ENCODE measurements around the gene TBC1D30. TPM values are rescaled to one million over a fixed set of nuclear protein-coding genes. Genes with fewer than 3 reads are reported as not detected.

TBC1D30 gene
- total RNA-seq, 1 donor from 2014 or later, result 3.7 TPM

GRCh38 chr12:64877363-64878004 lies 53.0 kb downstream of the TBC1D30 start:
- no peak for DNase-seq (ENCODE audit: low read depth)
- Histone ChIP-seq H3K27me3 (ENCODE audit: control insufficient read depth, insufficient read depth, low read length) (peaks cover 2% of the 10 kb centered on the region), H3K4me3 (ENCODE audit: low read depth, low read length) (no peak overlapping the region), H3K36me3 (ENCODE audit: control insufficient read depth, insufficient read depth, low read length) (no peaks in the 10 kb centered on the region)
- no peak for TF ChIP-seq CTCF (IDR thresholded peaks at IDR 0.05; ENCODE audit: insufficient read depth, low read length, poor library complexity, severe bottlenecking)

GRCh38 chr12:64882687-64883086 lies 58.2 kb downstream of the TBC1D30 start:
- Histone ChIP-seq H3K36me3 (ENCODE audit: control insufficient read depth, insufficient read depth, low read length) (no peaks in the 10 kb centered on the region), H3K4me3 (ENCODE audit: low read depth, low read length) (no peak overlapping the region), H3K27me3 (ENCODE audit: control insufficient read depth, insufficient read depth, low read length) (no peaks in the 10 kb centered on the region)
- no peak for TF ChIP-seq CTCF (IDR thresholded peaks at IDR 0.05; ENCODE audit: insufficient read depth, low read length, poor library complexity, severe bottlenecking)
- DNase-seq (ENCODE audit: low read depth), result no peak

DNA sequence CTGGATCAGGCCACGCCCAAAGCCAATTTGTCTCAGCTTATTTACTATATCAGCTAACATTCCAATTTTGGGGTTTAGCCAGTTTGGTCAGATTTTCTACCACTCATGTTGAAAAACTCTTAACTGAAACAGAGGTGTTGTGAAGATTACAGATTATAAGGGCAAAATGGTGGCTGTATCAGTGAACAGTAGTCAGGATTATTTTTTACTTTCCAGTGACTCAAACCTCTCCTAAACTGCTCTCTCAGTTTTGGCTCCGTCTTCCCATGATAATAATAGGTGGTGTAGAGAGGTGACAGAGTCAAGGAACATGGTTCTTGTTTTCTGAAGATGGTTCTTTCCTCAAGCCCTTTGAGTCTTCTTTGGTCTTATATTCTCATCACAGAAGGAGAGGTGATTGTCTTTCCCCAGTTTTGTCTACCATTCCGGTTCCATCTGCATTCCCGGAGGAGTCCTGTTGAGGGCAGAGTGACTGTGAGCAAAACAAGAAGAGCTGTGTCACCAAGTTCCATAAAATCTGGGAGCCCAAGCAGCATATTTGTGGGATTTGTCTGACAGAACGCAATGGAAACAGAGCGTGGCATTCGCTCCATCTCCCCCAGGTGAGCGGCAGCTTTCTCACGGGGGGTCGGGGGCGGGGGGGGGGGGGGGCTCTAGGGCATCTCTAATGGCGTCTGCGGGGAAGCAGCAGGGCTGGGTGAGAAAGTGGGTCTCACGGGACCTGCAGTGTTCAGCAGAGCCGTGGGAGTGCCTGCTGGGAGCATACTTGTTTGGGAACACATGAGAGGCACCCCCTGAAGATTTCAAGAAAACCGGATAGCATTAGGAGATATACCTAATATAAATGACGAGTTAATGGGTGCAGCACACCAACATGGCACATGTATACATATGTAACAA lies 59.1 kb downstream of the TBC1D30 start:
- DNase-seq (ENCODE audit: low read depth), result no peak

DNA sequence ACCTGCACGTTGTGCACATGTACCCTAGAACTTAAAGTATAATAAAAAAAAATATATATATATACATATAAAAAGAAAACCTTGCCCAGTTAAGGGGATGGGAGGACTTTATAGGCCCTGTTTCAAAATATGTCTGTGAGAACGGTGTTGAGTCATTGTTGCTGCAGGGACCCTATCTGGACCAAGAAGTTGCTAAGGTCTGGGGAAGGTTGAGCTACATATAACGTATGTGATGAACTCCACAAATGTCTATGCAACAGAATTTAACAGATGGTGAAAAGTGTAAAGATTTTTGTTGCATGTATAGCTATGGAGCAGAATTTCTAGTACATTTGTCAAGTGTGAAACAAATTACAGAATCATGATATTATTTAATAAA lies 59.7 kb downstream of the TBC1D30 start:
- Histone ChIP-seq H3K36me3 (ENCODE audit: control insufficient read depth, insufficient read depth, low read length) (no peaks in the 10 kb centered on the region), H3K4me3 (ENCODE audit: low read depth, low read length) (no peak overlapping the region), H3K27me3 (ENCODE audit: control insufficient read depth, insufficient read depth, low read length) (no peaks in the 10 kb centered on the region)
- DNase-seq (ENCODE audit: low read depth), result no peak
- TF ChIP-seq CTCF (IDR thresholded peaks at IDR 0.05; ENCODE audit: insufficient read depth, low read length, poor library complexity, severe bottlenecking), result no peak

More for the DNA sequence above, 59.1 kb downstream of the TBC1D30 start:
- H3K27me3 ChIP-seq (ENCODE audit: control insufficient read depth, insufficient read depth, low read length), result no peaks in the 10 kb centered on the region
- no peaks in the 10 kb centered on the region for H3K36me3 ChIP-seq (ENCODE audit: control insufficient read depth, insufficient read depth, low read length)
- no peak overlapping the region for H3K4me3 ChIP-seq (ENCODE audit: low read depth, low read length)
- TF ChIP-seq CTCF (IDR thresholded peaks at IDR 0.05; ENCODE audit: insufficient read depth, low read length, poor library complexity, severe bottlenecking), result peak; percentile 5

- TF ChIP-seq CTCF (IDR thresholded peaks at IDR 0.05; ENCODE audit: insufficient read depth, low read length, poor library complexity, severe bottlenecking), result no peak
- H3K4me3 ChIP-seq (ENCODE audit: low read depth, low read length), result no peak overlapping the region
- no peaks in the 10 kb centered on the region for H3K27me3 ChIP-seq (ENCODE audit: control insufficient read depth, insufficient read depth, low read length)
- no peak for DNase-seq (ENCODE audit: low read depth)
- no peaks in the 10 kb centered on the region for H3K36me3 ChIP-seq (ENCODE audit: control insufficient read depth, insufficient read depth, low read length)
Observed at GRCh38 chr12:64884728-64885127, 60.3 kb downstream of the TBC1D30 start.
